ENCODE data around the gene MIS12. TPM values are rescaled to one million over a fixed set of nuclear protein-coding genes. Genes with fewer than 3 reads are reported as not detected.

MIS12 gene
- total RNA-seq, 1 experiment from 2014 or later: 22.6 TPM

DNA sequence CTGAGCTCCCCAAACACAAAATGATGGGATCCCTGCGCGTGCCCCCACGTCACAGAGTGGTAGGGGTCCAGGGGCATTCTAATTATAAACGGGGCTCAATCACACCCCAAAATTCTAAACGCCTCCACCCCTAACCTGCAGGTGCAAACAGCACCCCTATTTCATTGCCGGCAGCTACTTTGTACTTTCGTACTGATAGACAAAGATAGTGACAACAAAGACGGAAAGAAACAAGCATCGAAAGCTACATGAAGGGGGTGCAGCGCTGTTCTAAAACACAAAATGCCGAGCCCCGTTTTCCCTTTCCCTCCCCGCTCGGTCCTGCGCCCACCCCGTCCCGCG, 13.9 kb downstream of the MIS12 start:
- no peak for ATAC-seq
- H3K4me1 Mint-ChIP-seq: peaks cover 10% of the 10 kb centered on the region
- H3K27ac Mint-ChIP-seq: peak overlapping the region; percentile 81; the same call in 1 of the 2 replicates
- no peaks in the 10 kb centered on the region for H3K9me3 Mint-ChIP-seq
- H3K36me3 Mint-ChIP-seq: no peaks in the 10 kb centered on the region
- TF ChIP-seq, protein P1, sequence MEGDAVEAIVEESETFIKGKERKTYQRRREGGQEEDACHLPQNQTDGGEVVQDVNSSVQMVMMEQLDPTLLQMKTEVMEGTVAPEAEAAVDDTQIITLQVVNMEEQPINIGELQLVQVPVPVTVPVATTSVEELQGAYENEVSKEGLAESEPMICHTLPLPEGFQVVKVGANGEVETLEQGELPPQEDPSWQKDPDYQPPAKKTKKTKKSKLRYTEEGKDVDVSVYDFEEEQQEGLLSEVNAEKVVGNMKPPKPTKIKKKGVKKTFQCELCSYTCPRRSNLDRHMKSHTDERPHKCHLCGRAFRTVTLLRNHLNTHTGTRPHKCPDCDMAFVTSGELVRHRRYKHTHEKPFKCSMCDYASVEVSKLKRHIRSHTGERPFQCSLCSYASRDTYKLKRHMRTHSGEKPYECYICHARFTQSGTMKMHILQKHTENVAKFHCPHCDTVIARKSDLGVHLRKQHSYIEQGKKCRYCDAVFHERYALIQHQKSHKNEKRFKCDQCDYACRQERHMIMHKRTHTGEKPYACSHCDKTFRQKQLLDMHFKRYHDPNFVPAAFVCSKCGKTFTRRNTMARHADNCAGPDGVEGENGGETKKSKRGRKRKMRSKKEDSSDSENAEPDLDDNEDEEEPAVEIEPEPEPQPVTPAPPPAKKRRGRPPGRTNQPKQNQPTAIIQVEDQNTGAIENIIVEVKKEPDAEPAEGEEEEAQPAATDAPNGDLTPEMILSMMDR (IDR thresholded peaks at IDR 0.05): no peak
- 0 out of 2 replicates have a peak, but pooled peaks have one; percentile 21 for TF ChIP-seq NR3C1 (CRISPR knock-in tag; conservative IDR thresholded peaks at IDR 0.05; ENCODE audit: low read depth)
- no peak for DNase-seq (ENCODE audit: low spot score)
- ChIA-PET POLR2A (interaction anchor here (0.7 to 2.5 kb wide), 5 partner anchors 14 to 532 kb away, joined by 3 to 24 read pairs (median 3); partner anchors contain the start of genes DERL2, DHX33, MIS12 and NUP88), CTCF (interaction anchor here (1.4 to 2.4 kb wide), 7 partner anchors 12 to 936 kb away, joined by 4 to 15 read pairs (median 5); partner anchors contain the start of genes C1QBP, DERL2, DHX33 and MIS12)
- H3K27me3 Mint-ChIP-seq (ENCODE audit: low read depth): peaks cover 67% of the 10 kb centered on the region
- H3K4me3 Mint-ChIP-seq: peak overlapping the region; percentile 96

DNA sequence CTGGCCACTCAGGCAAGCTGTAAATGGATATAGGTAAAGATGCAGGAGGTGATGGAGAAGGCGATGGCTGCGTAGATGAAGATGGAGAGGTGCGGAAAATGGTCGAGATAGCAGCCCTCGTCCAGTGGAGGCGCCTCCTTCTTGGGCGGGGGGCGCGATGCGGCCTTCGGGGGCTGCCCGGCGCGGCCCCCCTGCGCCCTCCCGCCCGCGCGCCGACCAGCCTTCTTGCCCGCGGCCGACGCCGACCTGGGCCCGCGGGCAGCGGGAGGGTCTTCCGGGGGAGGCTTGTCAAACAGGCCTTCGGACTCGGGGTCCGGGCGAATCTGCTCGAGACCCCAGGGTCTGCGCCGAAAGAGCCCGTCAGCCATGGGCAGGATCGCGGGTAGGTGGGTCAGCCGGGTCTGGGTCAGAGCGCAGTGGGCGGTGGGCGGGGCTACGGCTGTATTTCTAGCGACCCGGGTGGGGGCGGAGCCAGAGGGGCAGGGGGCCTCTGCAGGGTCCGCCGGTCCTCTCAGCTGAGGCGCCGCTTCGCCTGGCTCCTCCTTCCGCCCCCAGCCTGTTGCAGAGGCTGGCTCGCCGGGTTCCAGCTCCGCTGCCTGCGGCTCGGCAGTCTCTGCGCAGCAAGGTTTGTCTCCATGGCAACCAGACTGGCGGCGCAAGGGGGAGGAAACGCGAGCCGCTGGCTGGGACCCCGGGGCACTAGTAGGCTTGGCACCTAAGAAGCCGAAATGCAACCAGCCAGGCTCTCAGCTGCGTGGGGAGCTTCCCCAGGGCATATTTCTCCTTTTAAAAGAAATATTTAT, 14.4 kb downstream of the MIS12 start:
- Mint-ChIP-seq H3K4me1 (peaks cover 10% of the 10 kb centered on the region), H3K27me3 (ENCODE audit: low read depth) (peaks cover 65% of the 10 kb centered on the region), H3K9me3 (no peaks in the 10 kb centered on the region), H3K4me3 (peak overlapping the region; percentile 96), H3K27ac (peak overlapping the region; percentile 81; the same call in 1 of the 2 replicates), H3K36me3 (no peaks in the 10 kb centered on the region)
- ChIA-PET POLR2A (interaction anchor here (0.6 to 2.5 kb wide), 8 partner anchors 10 to 533 kb away, joined by 3 to 24 read pairs (median 3); partner anchors contain the start of genes DERL2, DHX33, MIS12 and NUP88), CTCF (interaction anchor here (0.7 to 2.4 kb wide), 8 partner anchors 13 to 935 kb away, joined by 3 to 15 read pairs (median 5); partner anchors contain the start of genes C1QBP, DERL2, DHX33 and MIS12)
- TF ChIP-seq, protein P2, sequence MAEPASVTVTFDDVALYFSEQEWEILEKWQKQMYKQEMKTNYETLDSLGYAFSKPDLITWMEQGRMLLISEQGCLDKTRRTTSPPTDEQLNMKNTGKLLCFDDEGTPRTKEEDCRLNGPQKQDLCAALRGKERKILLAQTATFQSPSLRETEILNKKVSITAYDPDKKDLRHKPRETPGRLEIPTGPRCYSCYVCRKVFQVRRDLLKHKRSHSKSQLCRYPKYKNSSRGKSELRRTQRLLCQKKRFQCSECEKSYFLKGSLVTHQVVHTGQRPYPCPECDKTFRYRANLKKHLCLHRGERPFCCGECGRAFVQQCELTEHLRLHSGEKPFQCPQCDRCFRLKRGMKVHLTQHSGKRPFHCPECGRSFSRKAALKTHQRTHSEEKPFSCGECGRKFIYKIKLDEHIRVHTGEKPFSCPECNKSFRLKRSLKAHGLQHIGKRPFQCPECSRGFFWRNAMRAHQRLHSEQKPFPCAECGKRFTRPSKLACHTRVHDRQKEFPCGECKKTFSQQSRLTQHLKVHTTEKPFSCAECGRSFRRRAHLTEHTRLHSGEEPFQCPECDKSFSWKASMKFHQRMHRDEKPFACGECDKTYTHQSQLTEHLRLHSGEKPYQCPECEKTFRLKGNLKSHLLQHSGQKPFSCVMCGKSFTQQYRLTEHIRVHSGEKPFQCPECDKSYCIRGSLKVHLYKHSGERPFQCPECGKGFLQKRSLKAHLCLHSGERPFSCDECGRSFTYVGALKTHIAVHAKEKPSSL (CRISPR knock-in tag; conservative IDR thresholded peaks at IDR 0.05): no peak
- TF ChIP-seq TEAD1 (CRISPR knock-in tag; IDR thresholded peaks at IDR 0.05) (peak; percentile 59; the same call in 1 of the 2 replicates), ZNF423 (CRISPR knock-in tag; IDR thresholded peaks at IDR 0.05) (no peak), JUN (CRISPR knock-in tag; IDR thresholded peaks at IDR 0.05) (no peak), CBFB (CRISPR knock-in tag; IDR thresholded peaks at IDR 0.05; ENCODE audit: low read depth) (no peak), SP1 (CRISPR knock-in tag; conservative IDR thresholded peaks at IDR 0.05) (peak; percentile 84)
- TF ChIP-seq, protein P3, sequence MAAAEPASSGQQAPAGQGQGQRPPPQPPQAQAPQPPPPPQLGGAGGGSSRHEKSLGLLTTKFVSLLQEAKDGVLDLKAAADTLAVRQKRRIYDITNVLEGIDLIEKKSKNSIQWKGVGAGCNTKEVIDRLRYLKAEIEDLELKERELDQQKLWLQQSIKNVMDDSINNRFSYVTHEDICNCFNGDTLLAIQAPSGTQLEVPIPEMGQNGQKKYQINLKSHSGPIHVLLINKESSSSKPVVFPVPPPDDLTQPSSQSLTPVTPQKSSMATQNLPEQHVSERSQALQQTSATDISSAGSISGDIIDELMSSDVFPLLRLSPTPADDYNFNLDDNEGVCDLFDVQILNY (CRISPR knock-in tag; IDR thresholded peaks at IDR 0.05): 0 out of 2 replicates have a peak, but pooled peaks have one; percentile 35
- TF ChIP-seq, protein P4, sequence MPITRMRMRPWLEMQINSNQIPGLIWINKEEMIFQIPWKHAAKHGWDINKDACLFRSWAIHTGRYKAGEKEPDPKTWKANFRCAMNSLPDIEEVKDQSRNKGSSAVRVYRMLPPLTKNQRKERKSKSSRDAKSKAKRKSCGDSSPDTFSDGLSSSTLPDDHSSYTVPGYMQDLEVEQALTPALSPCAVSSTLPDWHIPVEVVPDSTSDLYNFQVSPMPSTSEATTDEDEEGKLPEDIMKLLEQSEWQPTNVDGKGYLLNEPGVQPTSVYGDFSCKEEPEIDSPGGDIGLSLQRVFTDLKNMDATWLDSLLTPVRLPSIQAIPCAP (CRISPR knock-in tag; IDR thresholded peaks at IDR 0.05): no peak
- TF ChIP-seq, protein P5, sequence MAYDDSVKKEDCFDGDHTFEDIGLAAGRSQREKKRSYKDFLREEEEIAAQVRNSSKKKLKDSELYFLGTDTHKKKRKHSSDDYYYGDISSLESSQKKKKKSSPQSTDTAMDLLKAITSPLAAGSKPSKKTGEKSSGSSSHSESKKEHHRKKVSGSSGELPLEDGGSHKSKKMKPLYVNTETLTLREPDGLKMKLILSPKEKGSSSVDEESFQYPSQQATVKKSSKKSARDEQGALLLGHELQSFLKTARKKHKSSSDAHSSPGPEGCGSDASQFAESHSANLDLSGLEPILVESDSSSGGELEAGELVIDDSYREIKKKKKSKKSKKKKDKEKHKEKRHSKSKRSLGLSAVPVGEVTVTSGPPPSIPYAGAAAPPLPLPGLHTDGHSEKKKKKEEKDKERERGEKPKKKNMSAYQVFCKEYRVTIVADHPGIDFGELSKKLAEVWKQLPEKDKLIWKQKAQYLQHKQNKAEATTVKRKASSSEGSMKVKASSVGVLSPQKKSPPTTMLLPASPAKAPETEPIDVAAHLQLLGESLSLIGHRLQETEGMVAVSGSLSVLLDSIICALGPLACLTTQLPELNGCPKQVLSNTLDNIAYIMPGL (CRISPR knock-in tag; IDR thresholded peaks at IDR 0.05): 0 out of 2 replicates have a peak, but pooled peaks have one; percentile 46
- ATAC-seq (peak; percentile 97), DNase-seq (ENCODE audit: low spot score) (peak; percentile 98)

DNA sequence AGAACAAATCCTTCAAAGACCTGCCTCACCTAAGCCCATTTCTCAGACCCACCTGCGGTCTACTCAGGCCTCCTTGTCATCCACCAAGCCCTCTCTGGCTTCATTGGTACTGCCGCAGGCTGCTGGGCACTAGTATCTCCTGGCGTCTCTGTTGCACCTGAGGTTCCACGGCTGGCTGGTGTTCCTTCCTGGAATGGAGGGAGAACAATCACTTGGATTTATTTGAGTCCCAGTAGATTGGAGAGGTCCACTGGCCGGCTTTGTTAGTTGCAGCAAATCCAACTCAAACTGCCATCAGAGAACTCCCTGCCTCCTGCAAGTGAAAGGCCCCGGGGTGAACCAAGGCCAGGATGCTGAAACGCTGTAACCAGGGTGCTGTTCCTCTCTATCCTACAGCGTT, 15.3 kb downstream of the MIS12 start:
- no peaks in the 10 kb centered on the region for H3K9me3 Mint-ChIP-seq
- peak overlapping the region; percentile 96 for H3K4me3 Mint-ChIP-seq
- peaks cover 10% of the 10 kb centered on the region for H3K4me1 Mint-ChIP-seq
- H3K36me3 Mint-ChIP-seq: no peaks in the 10 kb centered on the region
- no peak overlapping the region; the same call in 1 of the 2 replicates for H3K27ac Mint-ChIP-seq
- no peak for DNase-seq (ENCODE audit: low spot score)
- no peak for ATAC-seq
- peaks cover 61% of the 10 kb centered on the region for H3K27me3 Mint-ChIP-seq (ENCODE audit: low read depth)
- ChIA-PET POLR2A (interaction anchor here (0.6 kb wide), 1 partner anchor 28 kb away, joined by 3 read pairs; no protein-coding TSS in a partner anchor), CTCF (no interaction called here)
- TF ChIP-seq SOX15 (CRISPR knock-in tag; IDR thresholded peaks at IDR 0.05): no peak
